WTC11 (cell line): ENCODE measurements around the gene ARL10. TPM values are rescaled to one million over a fixed set of nuclear protein-coding genes. Genes with fewer than 3 reads are reported as not detected.

Experiments
- ATAC-seq: fragments of 200-7000 bp; cut with Tn5 transposase; 2 replicates; pipeline ENCODE4 v1.10.0; 2021; ENCODE audit warnings: mild to moderate bottlenecking, moderate library complexity
- CTCF ChIA-PET: fragments of 300-600 bp; sonication (Branson Sonifier 250); formaldehyde crosslinking; loops from one replicate; lab custom pipeline; 2021; ENCODE audit warnings: antibody characterized with exemption; lab: Charles Lee
- POLR2A ChIA-PET: fragments of 350-600 bp; sonication (Branson Sonifier 250); formaldehyde crosslinking; loops from one replicate; lab custom pipeline; 2021; ENCODE audit warnings: antibody characterized with exemption; lab: Charles Lee
- DNase-seq: peaks from one replicate; pipeline ENCODE4 v3.0.0; 2021; ENCODE audit warnings: low spot score
- H3K27ac Mint-ChIP-seq: 2 replicates; pipeline ENCODE4 v1.8.0; 2021; ENCODE audit warnings: mixed read lengths
- H3K27me3 Mint-ChIP-seq: 2 replicates; pipeline ENCODE4 v1.8.0; 2021; ENCODE audit warnings: low read depth, mild to moderate bottlenecking, moderate library complexity, mixed read lengths
- H3K36me3 Mint-ChIP-seq: 2 replicates; pipeline ENCODE4 v1.8.0; 2021; ENCODE audit warnings: mixed read lengths
- H3K4me1 Mint-ChIP-seq: 2 replicates; pipeline ENCODE4 v1.8.0; 2022; ENCODE audit warnings: mixed read lengths
- H3K4me3 Mint-ChIP-seq: 2 replicates; pipeline ENCODE4 v1.8.0; 2021; ENCODE audit warnings: mild to moderate bottlenecking, moderate library complexity, mixed read lengths
- H3K9me3 Mint-ChIP-seq: 2 replicates; pipeline ENCODE4 v1.8.0; 2021; ENCODE audit warnings: mixed read lengths
- CREB1 ChIP-seq: sonication (generic); formaldehyde crosslinking; IDR thresholded peaks from 2 replicates; pipeline ENCODE4 v1.8.0; 2023; ENCODE audit warnings: mild to moderate bottlenecking, missing genetic modification reagents
- CREM ChIP-seq: sonication (generic); formaldehyde crosslinking; IDR thresholded peaks from 2 replicates; pipeline ENCODE4 v1.8.1; 2022; ENCODE audit warnings: mild to moderate bottlenecking, missing genetic modification reagents, moderate library complexity
- ESRRA ChIP-seq: sonication (generic); formaldehyde crosslinking; IDR thresholded peaks from 2 replicates; pipeline ENCODE4 v1.8.1; 2022; ENCODE audit warnings: mild to moderate bottlenecking, missing genetic modification reagents, borderline replicate concordance
- FOXK1 ChIP-seq: sonication (generic); formaldehyde crosslinking; IDR thresholded peaks from 2 replicates; pipeline ENCODE4 v1.8.0; 2022; ENCODE audit warnings: mild to moderate bottlenecking, moderate library complexity, missing genetic modification reagents
- GABPB1 ChIP-seq: sonication (generic); formaldehyde crosslinking; IDR thresholded peaks from 2 replicates; pipeline ENCODE4 v1.8.1; 2023; ENCODE audit warnings: mild to moderate bottlenecking, missing genetic modification reagents
- NFYB ChIP-seq: sonication (generic); formaldehyde crosslinking; conservative IDR thresholded peaks from 2 replicates; pipeline ENCODE4 v1.8.0; 2022; ENCODE audit warnings: low read depth, missing genetic modification reagents
- SOX15 ChIP-seq: fragments of 250-450 bp; sonication (Bioruptor Pico); IDR thresholded peaks from 2 replicates; pipeline ENCODE4 v1.9.0; 2021; ENCODE audit warnings: mild to moderate bottlenecking
- TEAD1 ChIP-seq: sonication (generic); formaldehyde crosslinking; IDR thresholded peaks from 2 replicates; pipeline ENCODE4 v1.8.0; 2022; ENCODE audit warnings: mild to moderate bottlenecking, missing genetic modification reagents
- USF1 ChIP-seq: sonication (generic); formaldehyde crosslinking; IDR thresholded peaks from 2 replicates; pipeline ENCODE4 v1.8.0; 2022; ENCODE audit warnings: mild to moderate bottlenecking, missing genetic modification reagents
- ZNF121 ChIP-seq: sonication (generic); formaldehyde crosslinking; IDR thresholded peaks from 2 replicates; pipeline ENCODE4 v1.8.0; 2023; ENCODE audit warnings: missing genetic modification reagents
- ZNF219 ChIP-seq: sonication (generic); formaldehyde crosslinking; IDR thresholded peaks from 2 replicates; pipeline ENCODE4 v1.8.0; 2023; ENCODE audit warnings: missing genetic modification reagents, mild to moderate bottlenecking, borderline replicate concordance
- ZNF263 ChIP-seq: sonication (generic); formaldehyde crosslinking; IDR thresholded peaks from 2 replicates; pipeline ENCODE4 v1.8.1; 2022; ENCODE audit warnings: low read depth, mild to moderate bottlenecking, moderate library complexity, missing genetic modification reagents
- ZNF317 ChIP-seq: sonication (generic); formaldehyde crosslinking; IDR thresholded peaks from 2 replicates; pipeline ENCODE4 v1.8.1; 2023; ENCODE audit warnings: low read depth, mild to moderate bottlenecking, moderate library complexity, missing genetic modification reagents, borderline replicate concordance
- total RNA-seq: library from RNA; stranded (reverse); gene quantifications from 3 replicates; pipeline ENCODE4 v1.2.3, GENCODE V29; 2021
- TF ChIP-seq, protein P1 (sequence below): sonication (generic); formaldehyde crosslinking; IDR thresholded peaks from 2 replicates; pipeline ENCODE4 v1.8.1; 2022; ENCODE audit warnings: mild to moderate bottlenecking, missing genetic modification reagents, moderate library complexity, borderline replicate concordance
- TF ChIP-seq, protein P2 (sequence below): fragments of 250-450 bp; sonication (Bioruptor Pico); IDR thresholded peaks from 2 replicates; pipeline ENCODE4 v1.9.0; 2021; ENCODE audit warnings: mild to moderate bottlenecking
- TF ChIP-seq, protein P3 (sequence below): sonication (generic); formaldehyde crosslinking; IDR thresholded peaks from 2 replicates; pipeline ENCODE4 v1.8.0; 2022; ENCODE audit warnings: mild to moderate bottlenecking, missing genetic modification reagents
- TF ChIP-seq, protein P4 (sequence below): sonication (generic); formaldehyde crosslinking; IDR thresholded peaks from 2 replicates; pipeline ENCODE4 v1.8.1; 2023; ENCODE audit warnings: mild to moderate bottlenecking, missing genetic modification reagents

Gene ARL10
- total RNA-seq, 1 experiment from 2014 or later: 6.8 TPM

GRCh38 chr5:176369934-176370711 is 4.8 kb downstream of the ARL10 start (continued):
- TF ChIP-seq, protein P1, sequence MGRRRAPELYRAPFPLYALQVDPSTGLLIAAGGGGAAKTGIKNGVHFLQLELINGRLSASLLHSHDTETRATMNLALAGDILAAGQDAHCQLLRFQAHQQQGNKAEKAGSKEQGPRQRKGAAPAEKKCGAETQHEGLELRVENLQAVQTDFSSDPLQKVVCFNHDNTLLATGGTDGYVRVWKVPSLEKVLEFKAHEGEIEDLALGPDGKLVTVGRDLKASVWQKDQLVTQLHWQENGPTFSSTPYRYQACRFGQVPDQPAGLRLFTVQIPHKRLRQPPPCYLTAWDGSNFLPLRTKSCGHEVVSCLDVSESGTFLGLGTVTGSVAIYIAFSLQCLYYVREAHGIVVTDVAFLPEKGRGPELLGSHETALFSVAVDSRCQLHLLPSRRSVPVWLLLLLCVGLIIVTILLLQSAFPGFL (CRISPR knock-in tag): no peak
- no peak for TF ChIP-seq TEAD1 (CRISPR knock-in tag)
- no peak for TF ChIP-seq FOXK1 (CRISPR knock-in tag)
- no peak for TF ChIP-seq ZNF121
- no peak for TF ChIP-seq SOX15 (CRISPR knock-in tag)
- TF ChIP-seq, all 79 proteins: peak for 0

- DNase-seq: no peak
- ChIA-PET CTCF (interaction anchor here (0.5 to 0.9 kb wide), 2 partner anchors 89 to 500 kb away, joined by 3 to 4 read pairs; partner anchors contain the start of gene CPLX2), POLR2A (no interaction called here)
- H3K36me3 Mint-ChIP-seq: peaks cover 7% of the 10 kb centered on the region; the same call in 1 of the 2 replicates
- ATAC-seq: no peak
- H3K4me3 Mint-ChIP-seq: no peak overlapping the region
- H3K27me3 Mint-ChIP-seq: peaks cover 13% of the 10 kb centered on the region
- H3K9me3 Mint-ChIP-seq: no peaks in the 10 kb centered on the region
- TF ChIP-seq ZNF263 (CRISPR knock-in tag): no peak
- no peak overlapping the region for H3K27ac Mint-ChIP-seq
- H3K4me1 Mint-ChIP-seq: no peaks in the 10 kb centered on the region
Measured at GRCh38 chr5:176371621-176372539, 6.6 kb downstream of the ARL10 start.

GRCh38 chr5:176373100-176373818 is 8.0 kb downstream of the ARL10 start:
- no peak for ATAC-seq
- POLR2A ChIA-PET: no interaction called here
- CTCF ChIA-PET: interaction anchor here (0.9 kb wide), 1 partner anchor 88 kb away, joined by 3 read pairs; no protein-coding TSS in a partner anchor

DNA sequence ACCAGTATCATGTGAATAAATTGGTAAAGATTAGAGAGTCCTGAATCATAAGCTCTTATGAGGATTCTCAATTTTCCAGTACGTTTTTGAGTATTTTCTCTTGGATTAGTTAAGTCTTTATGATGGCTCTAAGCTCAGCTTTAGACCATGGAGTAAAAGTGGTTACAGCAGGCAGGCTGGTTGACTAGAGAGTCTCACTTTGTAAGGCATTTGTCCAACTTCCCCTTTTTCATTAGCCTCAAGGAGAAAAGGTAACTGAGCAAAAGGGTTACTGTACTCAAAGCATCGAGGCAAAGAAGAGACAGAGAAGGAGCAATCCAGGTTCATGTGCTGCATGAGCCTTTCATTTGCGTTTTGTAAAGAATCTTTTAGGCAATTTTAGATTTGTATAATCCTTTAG is 14.6 kb downstream of the ARL10 start:
- H3K27me3 Mint-ChIP-seq: no peaks in the 10 kb centered on the region
- ChIA-PET CTCF (no interaction called here), POLR2A (interaction anchor here (0.6 kb wide), 1 partner anchor 13 kb away, joined by 5 read pairs; no protein-coding TSS in a partner anchor)
- peaks cover 40% of the 10 kb centered on the region for H3K36me3 Mint-ChIP-seq
- no peak overlapping the region for H3K4me3 Mint-ChIP-seq
- H3K4me1 Mint-ChIP-seq: no peaks in the 10 kb centered on the region
- H3K9me3 Mint-ChIP-seq: no peaks in the 10 kb centered on the region
- ATAC-seq (no peak), DNase-seq (no peak)
- no peak overlapping the region for H3K27ac Mint-ChIP-seq
- TF ChIP-seq ZNF219 (CRISPR knock-in tag) (no peak), ESRRA (CRISPR knock-in tag) (no peak), GABPB1 (CRISPR knock-in tag) (no peak), CREM (CRISPR knock-in tag) (no peak), CREB1 (CRISPR knock-in tag) (no peak), NFYB (CRISPR knock-in tag) (no peak), ZNF317 (CRISPR knock-in tag) (no peak), USF1 (CRISPR knock-in tag) (no peak)
- TF ChIP-seq, protein P1 (CRISPR knock-in tag): no peak
- TF ChIP-seq, protein P2, sequence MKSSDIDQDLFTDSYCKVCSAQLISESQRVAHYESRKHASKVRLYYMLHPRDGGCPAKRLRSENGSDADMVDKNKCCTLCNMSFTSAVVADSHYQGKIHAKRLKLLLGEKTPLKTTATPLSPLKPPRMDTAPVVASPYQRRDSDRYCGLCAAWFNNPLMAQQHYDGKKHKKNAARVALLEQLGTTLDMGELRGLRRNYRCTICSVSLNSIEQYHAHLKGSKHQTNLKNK: no peak
- TF ChIP-seq, protein P3, sequence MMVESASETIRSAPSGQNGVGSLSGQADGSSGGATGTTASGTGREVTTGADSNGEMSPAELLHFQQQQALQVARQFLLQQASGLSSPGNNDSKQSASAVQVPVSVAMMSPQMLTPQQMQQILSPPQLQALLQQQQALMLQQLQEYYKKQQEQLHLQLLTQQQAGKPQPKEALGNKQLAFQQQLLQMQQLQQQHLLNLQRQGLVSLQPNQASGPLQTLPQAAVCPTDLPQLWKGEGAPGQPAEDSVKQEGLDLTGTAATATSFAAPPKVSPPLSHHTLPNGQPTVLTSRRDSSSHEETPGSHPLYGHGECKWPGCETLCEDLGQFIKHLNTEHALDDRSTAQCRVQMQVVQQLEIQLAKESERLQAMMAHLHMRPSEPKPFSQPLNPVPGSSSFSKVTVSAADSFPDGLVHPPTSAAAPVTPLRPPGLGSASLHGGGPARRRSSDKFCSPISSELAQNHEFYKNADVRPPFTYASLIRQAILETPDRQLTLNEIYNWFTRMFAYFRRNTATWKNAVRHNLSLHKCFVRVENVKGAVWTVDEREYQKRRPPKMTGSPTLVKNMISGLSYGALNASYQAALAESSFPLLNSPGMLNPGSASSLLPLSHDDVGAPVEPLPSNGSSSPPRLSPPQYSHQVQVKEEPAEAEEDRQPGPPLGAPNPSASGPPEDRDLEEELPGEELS: no peak

More at GRCh38 chr5:176373100-176373818, 8.0 kb downstream of the ARL10 start:
- Mint-ChIP-seq H3K4me1 (no peaks in the 10 kb centered on the region), H3K27me3 (no peaks in the 10 kb centered on the region), H3K9me3 (no peaks in the 10 kb centered on the region), H3K27ac (no peak overlapping the region), H3K36me3 (no peaks in the 10 kb centered on the region), H3K4me3 (no peak overlapping the region)
- DNase-seq: no peak
- TF ChIP-seq, protein P4, sequence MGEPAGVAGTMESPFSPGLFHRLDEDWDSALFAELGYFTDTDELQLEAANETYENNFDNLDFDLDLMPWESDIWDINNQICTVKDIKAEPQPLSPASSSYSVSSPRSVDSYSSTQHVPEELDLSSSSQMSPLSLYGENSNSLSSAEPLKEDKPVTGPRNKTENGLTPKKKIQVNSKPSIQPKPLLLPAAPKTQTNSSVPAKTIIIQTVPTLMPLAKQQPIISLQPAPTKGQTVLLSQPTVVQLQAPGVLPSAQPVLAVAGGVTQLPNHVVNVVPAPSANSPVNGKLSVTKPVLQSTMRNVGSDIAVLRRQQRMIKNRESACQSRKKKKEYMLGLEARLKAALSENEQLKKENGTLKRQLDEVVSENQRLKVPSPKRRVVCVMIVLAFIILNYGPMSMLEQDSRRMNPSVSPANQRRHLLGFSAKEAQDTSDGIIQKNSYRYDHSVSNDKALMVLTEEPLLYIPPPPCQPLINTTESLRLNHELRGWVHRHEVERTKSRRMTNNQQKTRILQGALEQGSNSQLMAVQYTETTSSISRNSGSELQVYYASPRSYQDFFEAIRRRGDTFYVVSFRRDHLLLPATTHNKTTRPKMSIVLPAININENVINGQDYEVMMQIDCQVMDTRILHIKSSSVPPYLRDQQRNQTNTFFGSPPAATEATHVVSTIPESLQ: no peak
- TF ChIP-seq, all 79 proteins: peak for 0
